ENCODE measurements around the gene NUDT1. TPM values are rescaled to one million over a fixed set of nuclear protein-coding genes. Genes with fewer than 3 reads are reported as not detected.

The NUDT1 gene
- total and polyA plus RNA-seq, 2 donors (not counting 3 experiments of a cell fraction or from before 2014, with no cell fraction given), result 23.9 to 25.9 TPM

DNA sequence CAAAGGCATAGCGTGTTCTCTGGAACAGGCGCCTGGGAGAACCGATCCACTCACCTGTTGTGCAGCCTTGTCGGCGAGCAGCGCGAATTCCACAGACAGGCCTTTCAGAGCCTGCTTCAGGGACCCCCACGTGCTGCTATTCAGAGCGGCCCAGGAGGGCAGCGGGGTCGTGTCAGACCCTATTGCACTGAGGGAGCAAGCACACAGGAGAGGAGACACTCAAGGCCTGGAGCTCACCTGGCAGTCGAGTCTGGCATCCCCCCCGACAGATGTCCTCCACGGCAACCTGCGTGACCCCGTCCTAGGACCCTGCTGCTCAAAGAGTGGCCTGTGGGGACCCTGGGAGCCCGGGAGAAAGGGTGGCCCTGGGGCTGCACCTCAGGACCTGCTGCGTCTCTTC lies 21.1 kb downstream of the NUDT1 start:
- Histone ChIP-seq H3K4me3 (replicated peaks in 1 of 3; ENCODE audit: insufficient read depth in 1 of 3, low read depth in 1 of 3, low read length in 3 of 3) (no peak overlapping the region), H3K36me3 (ENCODE audit: control insufficient read depth in 2 of 2, extremely low read depth in 1 of 2, insufficient read depth in 2 of 2, low read length in 2 of 2) (peaks cover 0 to 8% of the 10 kb centered on the region in 2 experiments), H3K4me1 (ENCODE audit: control insufficient read depth, extremely low read depth, insufficient read depth, low read length) (peaks cover 3% of the 10 kb centered on the region), H3K9ac (replicated peaks; ENCODE audit: extremely low read depth, insufficient read depth, low read length) (no peak overlapping the region), H3K27ac (ENCODE audit: insufficient read depth, low read depth, low read length) (no peak overlapping the region), H3K27me3 (ENCODE audit: control insufficient read depth in 2 of 2, insufficient read depth in 2 of 2, low read length in 2 of 2) (no peaks in the 10 kb centered on the region), H3K4me2 (ENCODE audit: insufficient read depth, low read length) (no peak overlapping the region), H4K20me1 (replicated peaks; ENCODE audit: control insufficient read depth, extremely low read depth, insufficient read depth, low read length) (no peaks in the 10 kb centered on the region), H3K9me3 (replicated peaks; ENCODE audit: control insufficient read depth, insufficient read depth, low read length) (no peaks in the 10 kb centered on the region), H3K9me1 (replicated peaks; ENCODE audit: control insufficient read depth, extremely low read depth, insufficient read depth, low read length) (no peaks in the 10 kb centered on the region), H2AFZ (ENCODE audit: low read depth, low read length) (no peak overlapping the region), H3K79me2 (ENCODE audit: control insufficient read depth, insufficient read depth, low read length) (no peaks in the 10 kb centered on the region)
- TF ChIP-seq FOS (IDR thresholded peaks at IDR 0.05; ENCODE audit: borderline replicate concordance, insufficient read depth, low read length) (no peak), POLR2A (IDR thresholded peaks at IDR 0.05; ENCODE audit: low read depth, low read length) (no peak), GATA2 (IDR thresholded peaks at IDR 0.05; ENCODE audit: insufficient read depth, insufficient read length, low read depth, low read length) (no peak), EZH2 (IDR thresholded peaks at IDR 0.05; ENCODE audit: borderline replicate concordance, low read depth, low read length, severe bottlenecking) (no peak), POLR2AphosphoS5 (IDR thresholded peaks at IDR 0.05; ENCODE audit: insufficient read depth, low read depth, low read length) (no peak), JUN (IDR thresholded peaks at IDR 0.05; ENCODE audit: borderline replicate concordance, insufficient read depth, insufficient read length, low read depth) (no peak), MYC (IDR thresholded peaks at IDR 0.05; ENCODE audit: low read depth, low read length) (no peak)
- TF ChIP-seq, protein P1, sequence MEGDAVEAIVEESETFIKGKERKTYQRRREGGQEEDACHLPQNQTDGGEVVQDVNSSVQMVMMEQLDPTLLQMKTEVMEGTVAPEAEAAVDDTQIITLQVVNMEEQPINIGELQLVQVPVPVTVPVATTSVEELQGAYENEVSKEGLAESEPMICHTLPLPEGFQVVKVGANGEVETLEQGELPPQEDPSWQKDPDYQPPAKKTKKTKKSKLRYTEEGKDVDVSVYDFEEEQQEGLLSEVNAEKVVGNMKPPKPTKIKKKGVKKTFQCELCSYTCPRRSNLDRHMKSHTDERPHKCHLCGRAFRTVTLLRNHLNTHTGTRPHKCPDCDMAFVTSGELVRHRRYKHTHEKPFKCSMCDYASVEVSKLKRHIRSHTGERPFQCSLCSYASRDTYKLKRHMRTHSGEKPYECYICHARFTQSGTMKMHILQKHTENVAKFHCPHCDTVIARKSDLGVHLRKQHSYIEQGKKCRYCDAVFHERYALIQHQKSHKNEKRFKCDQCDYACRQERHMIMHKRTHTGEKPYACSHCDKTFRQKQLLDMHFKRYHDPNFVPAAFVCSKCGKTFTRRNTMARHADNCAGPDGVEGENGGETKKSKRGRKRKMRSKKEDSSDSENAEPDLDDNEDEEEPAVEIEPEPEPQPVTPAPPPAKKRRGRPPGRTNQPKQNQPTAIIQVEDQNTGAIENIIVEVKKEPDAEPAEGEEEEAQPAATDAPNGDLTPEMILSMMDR (IDR thresholded peaks at IDR 0.05; ENCODE audit: extremely low read depth in 1 of 2, insufficient read depth in 1 of 2, low read depth in 1 of 2, low read length in 2 of 2), result no peak
- TF ChIP-seq, protein P2, sequence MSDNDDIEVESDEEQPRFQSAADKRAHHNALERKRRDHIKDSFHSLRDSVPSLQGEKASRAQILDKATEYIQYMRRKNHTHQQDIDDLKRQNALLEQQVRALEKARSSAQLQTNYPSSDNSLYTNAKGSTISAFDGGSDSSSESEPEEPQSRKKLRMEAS (IDR thresholded peaks at IDR 0.05; ENCODE audit: insufficient read depth, insufficient read length), result no peak
- FAIRE-seq, result no peak
- no TSS peak for BruUV-seq (replicated peaks)
- intact Hi-C loops (cut with micrococcal nuclease), result no loop called here
- DNase-seq (ENCODE audit: low read depth, low spot score), result no peak
- dilution Hi-C loops (cut with MboI; ENCODE audit: extremely low pct_ligation_motif_present, low sequenced_read_pairs), result no loop called here
- ChIA-PET CTCF (interaction anchor here (2.8 kb wide), 1 partner anchor 14 kb away, joined by 10 read pairs; no protein-coding TSS in a partner anchor), POLR2A (no interaction called here)

Measured in endothelial cell of umbilical vein (primary cell).